GM21447 (cell line): Measurements from ENCODE around the gene PKDCC.
"Not testable (repeated sequence)": the region's sequence is repeated elsewhere in the genome, so short reads cannot be mapped to it uniquely, and the experiment has no call there.

ENCODE experiments used
- ATAC-seq: cut with Tn5 transposase; IDR thresholded peaks from one replicate; pipeline ENCODE4 v1.9.1; 2021; ENCODE audit not compliant: unreplicated experiment

The PKDCC gene

GRCh38 chr2:42030200-42030759, 17.5 kb upstream of the PKDCC start:
- ATAC-seq, result no peak

GRCh38 chr2:42030829-42031228, 17.0 kb upstream of the PKDCC start:
- ATAC-seq, result no peak

GRCh38 chr2:42031281-42032223, 16.3 kb upstream of the PKDCC start:
- ATAC-seq, result no peak

GRCh38 chr2:42032224-42032620, 15.6 kb upstream of the PKDCC start:
- no peak for ATAC-seq

- ATAC-seq, result no peak
These were observed 15.1 kb upstream of the PKDCC start for GRCh38 chr2:42032745-42033144.

- not testable (repeated sequence) for ATAC-seq
These were observed 13.7 kb upstream of the PKDCC start for GRCh38 chr2:42034096-42034495.

GRCh38 chr2:42035241-42035640, 12.6 kb upstream of the PKDCC start:
- no peak for ATAC-seq

GRCh38 chr2:42036413-42036812, 11.4 kb upstream of the PKDCC start:
- no peak for ATAC-seq

GRCh38 chr2:42036940-42037339, 10.9 kb upstream of the PKDCC start:
- ATAC-seq, result no peak

GRCh38 chr2:42040643-42041278, 7.1 kb upstream of the PKDCC start:
- no peak for ATAC-seq

GRCh38 chr2:42041377-42042127, 6.3 kb upstream of the PKDCC start:
- no peak for ATAC-seq

GRCh38 chr2:42042631-42043355, 5.0 kb upstream of the PKDCC start:
- no peak for ATAC-seq

GRCh38 chr2:42043789-42044394, 3.9 kb upstream of the PKDCC start:
- ATAC-seq, result no peak

- no peak for ATAC-seq
These were observed 2.9 kb upstream of the PKDCC start for GRCh38 chr2:42044939-42045338.

GRCh38 chr2:42045352-42045751, 2.5 kb upstream of the PKDCC start:
- no peak for ATAC-seq

GRCh38 chr2:42045848-42046748, 1.7 kb upstream of the PKDCC start:
- no peak for ATAC-seq

- ATAC-seq, result no peak
These were observed 868 bp upstream of the PKDCC start for GRCh38 chr2:42046819-42047487.
